GM12878 (cell line): ENCODE measurements around the gene FKBP6. TPM values are rescaled to one million over a fixed set of nuclear protein-coding genes. Genes with fewer than 3 reads are reported as not detected.
"Not testable (repeated sequence)": the region's sequence is repeated elsewhere in the genome, so short reads cannot be mapped to it uniquely, and the experiment has no call there.

ENCODE experiments used
- ATAC-seq: fragments of 200-7000 bp; cut with Tn5 transposase; 3 replicates; pipeline ENCODE4 v1.9.1; 2020; ENCODE audit warnings: mild to moderate bottlenecking, moderate library complexity
- BruUV-seq: library from RNA; stranded (reverse); fragments of 400-500 nt; replicated peaks from 2 replicates; lab custom pipeline; 2021; lab: Mats Ljungman, UMichigan
- CTCF ChIA-PET: fragments of 300-600 bp; sonication (Branson Sonifier 250); formaldehyde crosslinking; extraction: SDS; loops from one replicate; lab custom pipeline; 2021; ENCODE audit warnings: inconsistent platforms; lab: Yijun Ruan, JAX
- POLR2A ChIA-PET: fragments of 350-600 bp; formaldehyde crosslinking; extraction: SDS; loops from one replicate; lab custom pipeline; 2021; ENCODE audit warnings: inconsistent platforms; lab: Charles Lee
- RAD21 ChIA-PET: fragments of 300-600 bp; sonication (Branson Sonifier 250); formaldehyde crosslinking; loops from one replicate; lab custom pipeline; 2023; ENCODE audit warnings: antibody characterized with exemption; ENCODE audit not compliant: unreplicated experiment; lab: Charles Lee
- SMC1A ChIA-PET: fragments of 300-600 bp; sonication (Branson Sonifier 250); formaldehyde crosslinking; loops from one replicate; lab custom pipeline; 2023; ENCODE audit not compliant: unreplicated experiment, uncharacterized antibody; lab: Charles Lee
- DNase-seq: peaks from one replicate; pipeline ENCODE4 v3.0.0-alpha.2; 2011; ENCODE audit warnings: low read depth, low spot score
- FAIRE-seq: peaks from 3 replicates; lab custom pipeline; 2011; peaks lifted over from hg19 to GRCh38; lab: Jason Lieb, UNC
- H2AFZ ChIP-seq: 2 replicates; pipeline ENCODE4 v1.6.0; 2011; ENCODE audit warnings: low read depth, low read length, control low read depth; ENCODE audit not compliant: control insufficient read depth
- H3K27ac ChIP-seq: 2 replicates; pipeline ENCODE4 v1.5.1; 2011; ENCODE audit warnings: control low read depth; ENCODE audit not compliant: control insufficient read depth, insufficient read depth
- H3K27me3 ChIP-seq, 2 experiments: replicated peaks in 1 of 2; 2 replicates each; pipeline versions ENCODE4 v1.6.0 to v1.6.1; 2011; ENCODE audit warnings: low read length in 1 of 2; ENCODE audit not compliant: control insufficient read depth in 2 of 2, insufficient read depth in 2 of 2
- H3K36me3 ChIP-seq, 2 experiments: 2 replicates each; pipeline ENCODE4 v1.5.1; 2011; ENCODE audit warnings: low read length in 1 of 2; ENCODE audit not compliant: control insufficient read depth in 2 of 2, insufficient read depth in 2 of 2
- H3K4me1 ChIP-seq: 2 replicates; pipeline ENCODE4 v1.6.1; 2011; ENCODE audit warnings: mild to moderate bottlenecking, low read length, moderate library complexity, mixed read lengths; ENCODE audit not compliant: control insufficient read depth, insufficient read depth
- H3K4me2 ChIP-seq: 2 replicates; pipeline ENCODE4 v1.6.0; 2011; ENCODE audit warnings: control low read depth; ENCODE audit not compliant: control insufficient read depth, insufficient read depth
- H3K4me3 ChIP-seq: fragments of 200-600 bp; sonication (generic); 2 replicates; pipeline ENCODE4 v1.5.1; 2016
- H3K79me2 ChIP-seq: 2 replicates; pipeline ENCODE4 v1.6.0; 2011; ENCODE audit warnings: low read length; ENCODE audit not compliant: control insufficient read depth, insufficient read depth
- H3K9ac ChIP-seq: 2 replicates; pipeline ENCODE4 v1.8.0; 2011; ENCODE audit warnings: low read length, control low read depth, mixed read lengths; ENCODE audit not compliant: control insufficient read depth, insufficient read depth
- H3K9me3 ChIP-seq: replicated peaks from 3 replicates; pipeline ENCODE4 v1.5.1; 2011; ENCODE audit warnings: mild to moderate bottlenecking, low read length; ENCODE audit not compliant: control insufficient read depth, insufficient read depth
- H4K20me1 ChIP-seq: 2 replicates; pipeline ENCODE4 v1.6.0; 2011; ENCODE audit not compliant: control insufficient read depth, insufficient read depth
- POLR2A ChIP-seq: IDR thresholded peaks from 2 replicates; pipeline ENCODE4 v1.6.1; 2011; ENCODE audit warnings: low read depth, mild to moderate bottlenecking, low read length
- SREBF1 ChIP-seq: IDR thresholded peaks from 2 replicates; pipeline ENCODE4 v1.6.1; 2012; ENCODE audit warnings: mild to moderate bottlenecking, low read length
- WGBS: methylation state at CpG from one replicate; pipeline ENCODE4 v1.1.6; 2016; ENCODE audit warnings: low lambda C conversion rate; ENCODE audit not compliant: insufficient replicate concordance, insufficient coverage; ENCODE audit errors: missing lambda C conversion rate; 5-methylcytosine and 5-hydroxymethylcytosine counted together
- in situ Hi-C: fragments of 300-500 bp; cut with MboI; formaldehyde crosslinking; loops from 9 replicates; pipeline ENCODE4 v1.14.3; 2018; ENCODE audit warnings: mixed read lengths
- intact Hi-C: fragments of 100-400 bp; cut with micrococcal nuclease; formaldehyde crosslinking; loops from one replicate; pipeline ENCODE4 v1.14.2; 2022; ENCODE audit not compliant: unreplicated experiment
- polyA plus RNA-seq, 11 experiments: library from polyadenylated mRNA; depleted of rRNA in 4 of 11; unstranded in 6 of 11; stranded (reverse) in 5 of 11; fragments of >200 nt; fragmentation: Nextera tagmentation in 4 of 11; fragmentation: Illumina TruSeq in 1 of 11; extraction: Ambion mirVana in 4 of 11; extraction: Trizol in 1 of 11; gene quantifications; 1 replicate in 1 of 11; 2 replicates in 10 of 11; pipeline versions ENCODE4 v1.2.1 to v1.2.3, GENCODE V29; 2011 to 2016; ENCODE audit warnings: inconsistent platforms in 2 of 11, missing spikeins in 2 of 11, low read depth in 1 of 11
- total RNA-seq, 4 experiments: library from RNA; depleted of rRNA in 3 of 4; stranded (reverse); fragments of >200 nt in 3 of 4; fragmentation: Illumina TruSeq in 1 of 4; extraction: Trizol in 1 of 4; gene quantifications; 2 replicates each; pipeline versions ENCODE4 v1.2.1 to v1.2.3, GENCODE V29; 2013 to 2021

Gene FKBP6
- total and polyA plus RNA-seq, 10 of the 15 experiments (the other 5 are each of a cell fraction or from before 2014, with no cell fraction given): not detected

- SMC1A ChIA-PET, in situ Hi-C loops, H2AFZ ChIP-seq, H3K36me3 ChIP-seq, H3K4me1 ChIP-seq, H3K27ac ChIP-seq, H3K9ac ChIP-seq, FAIRE-seq, H3K27me3 ChIP-seq, H3K9me3 ChIP-seq, ATAC-seq, POLR2A ChIA-PET, intact Hi-C loops, H3K4me3 ChIP-seq, DNase-seq, H3K4me2 ChIP-seq, H3K79me2 ChIP-seq, BruUV-seq, H4K20me1 ChIP-seq: not testable (repeated sequence)
- ChIA-PET RAD21 (interaction anchor here (0.9 kb wide), 1 partner anchor 124 kb away, joined by 3 read pairs; no protein-coding TSS in a partner anchor), CTCF (interaction anchor here (1.3 to 1.7 kb wide), 2 partner anchors 69 to 124 kb away, joined by 3 to 5 read pairs; no protein-coding TSS in a partner anchor)
- 72% methylated on average over 10 of the region's 13 CpGs for WGBS
Observed at GRCh38 chr7:73327449-73327848, 512 bp upstream of the FKBP6 start.

- no TSS peak for BruUV-seq
Observed at GRCh38 chr7:73328696-73329095, 735 bp downstream of the FKBP6 start.

More at GRCh38 chr7:73328696-73329095, 735 bp downstream of the FKBP6 start:
- POLR2A ChIA-PET: no interaction called here
- Histone ChIP-seq H3K4me3 (no peak overlapping the region), H3K27ac (no peak overlapping the region), H3K79me2 (no peaks in the 10 kb centered on the region), H3K36me3 (no peaks in the 10 kb centered on the region), H3K27me3 (peaks cover 0 to 3% of the 10 kb centered on the region in 2 experiments; a peak in 2 of 4 replicates), H4K20me1 (no peaks in the 10 kb centered on the region), H3K9ac (no peak overlapping the region), H3K4me2 (no peak overlapping the region), H3K9me3 (no peaks in the 10 kb centered on the region), H3K4me1 (peaks cover 3% of the 10 kb centered on the region), H2AFZ (no peak overlapping the region)
- FAIRE-seq: no peak
- SMC1A ChIA-PET: no interaction called here
- TF ChIP-seq SREBF1 (no peak), POLR2A (no peak)
- DNase-seq: no peak
- in situ Hi-C loops (no loop called here), intact Hi-C loops (no loop called here)
- RAD21 ChIA-PET: no interaction called here
- 76% methylated on average over 10 of the region's 10 CpGs for WGBS
- CTCF ChIA-PET: interaction anchor here (1.7 kb wide), 1 partner anchor 123 kb away, joined by 5 read pairs; no protein-coding TSS in a partner anchor
- ATAC-seq: no peak
